Thyroid gland (tissue), 4 donors: ENCODE data around the gene FIBP.

Experiments used
- POLR2A ChIP-seq, 2 donors: fragments of 450-650 bp; IDR thresholded peaks; one replicate each; pipeline ENCODE4 v1.6.1; 2017; ENCODE audit warnings: antibody characterized with exemption in 2 of 2, mild to moderate bottlenecking in 2 of 2, moderate library complexity in 1 of 2
- TF ChIP-seq, protein P1 (sequence below), 6 experiments: fragments of 200-600 bp in 3 of 6; fragments of 450-650 bp in 3 of 6; sonication (generic) in 3 of 6; IDR thresholded peaks; one replicate each; pipeline ENCODE4 v1.5.1; 2016 to 2019; ENCODE audit warnings: antibody characterized with exemption in 6 of 6, mild to moderate bottlenecking in 2 of 6, inconsistent platforms in 1 of 6, moderate library complexity in 1 of 6

DNA sequence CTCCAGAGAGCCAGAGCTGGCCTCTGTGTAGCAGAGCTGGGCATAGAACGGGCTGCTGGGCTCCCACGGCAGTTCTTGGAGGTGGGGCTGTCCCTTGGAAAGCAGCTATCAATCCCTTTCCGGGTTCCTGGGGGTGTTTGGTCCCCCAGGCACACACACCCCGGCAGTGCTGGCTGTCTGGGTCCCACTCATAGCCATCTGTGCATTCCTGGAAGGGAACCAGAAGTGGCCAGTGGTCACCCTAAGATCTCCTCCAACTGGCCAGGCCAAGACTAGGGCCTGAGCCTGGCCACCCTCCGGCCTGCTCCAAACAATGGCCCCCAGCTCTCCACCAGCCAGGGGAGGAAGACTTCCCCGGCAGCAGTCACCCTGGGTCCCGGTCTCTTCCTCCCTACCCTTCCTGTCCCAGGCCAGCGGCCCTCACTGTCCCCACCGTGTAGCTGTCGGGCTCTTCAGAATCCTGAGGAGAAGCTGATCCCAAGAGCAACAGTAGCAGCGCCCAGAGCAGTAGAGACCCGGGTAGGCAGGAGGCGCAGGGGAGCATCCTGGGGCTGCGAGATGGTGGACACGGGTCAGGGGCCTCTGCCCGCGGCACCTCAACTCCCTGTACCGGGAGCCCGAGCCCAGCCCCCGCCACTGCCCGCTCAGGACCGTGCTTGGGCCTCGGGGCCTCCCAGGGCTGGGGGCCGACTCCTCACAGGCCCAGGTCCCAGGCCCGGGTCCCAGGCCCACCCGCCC is 16.3 kb downstream of the FIBP start:
- TF ChIP-seq, protein P1, sequence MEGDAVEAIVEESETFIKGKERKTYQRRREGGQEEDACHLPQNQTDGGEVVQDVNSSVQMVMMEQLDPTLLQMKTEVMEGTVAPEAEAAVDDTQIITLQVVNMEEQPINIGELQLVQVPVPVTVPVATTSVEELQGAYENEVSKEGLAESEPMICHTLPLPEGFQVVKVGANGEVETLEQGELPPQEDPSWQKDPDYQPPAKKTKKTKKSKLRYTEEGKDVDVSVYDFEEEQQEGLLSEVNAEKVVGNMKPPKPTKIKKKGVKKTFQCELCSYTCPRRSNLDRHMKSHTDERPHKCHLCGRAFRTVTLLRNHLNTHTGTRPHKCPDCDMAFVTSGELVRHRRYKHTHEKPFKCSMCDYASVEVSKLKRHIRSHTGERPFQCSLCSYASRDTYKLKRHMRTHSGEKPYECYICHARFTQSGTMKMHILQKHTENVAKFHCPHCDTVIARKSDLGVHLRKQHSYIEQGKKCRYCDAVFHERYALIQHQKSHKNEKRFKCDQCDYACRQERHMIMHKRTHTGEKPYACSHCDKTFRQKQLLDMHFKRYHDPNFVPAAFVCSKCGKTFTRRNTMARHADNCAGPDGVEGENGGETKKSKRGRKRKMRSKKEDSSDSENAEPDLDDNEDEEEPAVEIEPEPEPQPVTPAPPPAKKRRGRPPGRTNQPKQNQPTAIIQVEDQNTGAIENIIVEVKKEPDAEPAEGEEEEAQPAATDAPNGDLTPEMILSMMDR (IDR thresholded peaks at IDR 0.05) = peak in 1 of 6 experiments; percentile 17
- TF ChIP-seq POLR2A (IDR thresholded peaks at IDR 0.05) = peak in 1 of 2 donors; percentile 4
